LNCaP clone FGC (cell line): Measurements from ENCODE around the gene PTPN2.

Source experiments
- DNase-seq: peaks from one replicate; pipeline ENCODE4 v3.0.0-alpha.2; 2011; ENCODE audit warnings: low read depth
- H3K4me3 ChIP-seq: 2 replicates; pipeline ENCODE4 v1.5.1; 2011; ENCODE audit warnings: mild to moderate bottlenecking, low read depth, low read length, control low read depth
- CTCF ChIP-seq: IDR thresholded peaks from 2 replicates; pipeline ENCODE4 v1.5.1; 2012; ENCODE audit warnings: mild to moderate bottlenecking; ENCODE audit not compliant: control insufficient read depth, insufficient read depth; ENCODE audit errors: extremely low read depth

PTPN2 gene

DNA sequence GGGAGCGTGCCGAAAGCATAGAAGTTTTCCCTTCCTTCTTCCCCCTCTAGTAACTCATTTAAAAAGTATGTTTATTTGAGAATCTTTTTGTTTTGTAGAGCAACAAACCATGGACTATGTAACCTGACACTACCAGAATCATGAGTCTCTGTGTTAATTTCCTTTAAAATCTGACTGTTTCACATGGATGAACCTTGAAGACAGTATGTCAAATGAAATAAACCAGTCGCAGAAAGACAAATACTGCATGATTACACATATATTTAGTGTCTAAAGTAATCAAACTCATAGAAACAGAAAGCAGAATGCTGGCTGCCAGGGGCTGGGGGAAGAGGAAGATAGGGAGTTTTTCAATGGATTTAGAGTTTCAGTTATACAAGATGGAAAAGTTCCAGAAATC lies 32.3 kb downstream of the PTPN2 start:
- DNase-seq, result no peak
- H3K4me3 ChIP-seq, result no peak overlapping the region
- no peak for TF ChIP-seq CTCF

- DNase-seq, result peak; percentile 74
- no peak for TF ChIP-seq CTCF
- no peak overlapping the region for H3K4me3 ChIP-seq
These were observed 34.5 kb downstream of the PTPN2 start for GRCh38 chr18:12849548-12849947.

- no peak for TF ChIP-seq CTCF
- no peak overlapping the region for H3K4me3 ChIP-seq
- no peak for DNase-seq
These were observed 35.6 kb downstream of the PTPN2 start for GRCh38 chr18:12848405-12848804.

GRCh38 chr18:12844391-12844790 lies 39.6 kb downstream of the PTPN2 start:
- no peak for TF ChIP-seq CTCF
- H3K4me3 ChIP-seq, result no peak overlapping the region

DNA sequence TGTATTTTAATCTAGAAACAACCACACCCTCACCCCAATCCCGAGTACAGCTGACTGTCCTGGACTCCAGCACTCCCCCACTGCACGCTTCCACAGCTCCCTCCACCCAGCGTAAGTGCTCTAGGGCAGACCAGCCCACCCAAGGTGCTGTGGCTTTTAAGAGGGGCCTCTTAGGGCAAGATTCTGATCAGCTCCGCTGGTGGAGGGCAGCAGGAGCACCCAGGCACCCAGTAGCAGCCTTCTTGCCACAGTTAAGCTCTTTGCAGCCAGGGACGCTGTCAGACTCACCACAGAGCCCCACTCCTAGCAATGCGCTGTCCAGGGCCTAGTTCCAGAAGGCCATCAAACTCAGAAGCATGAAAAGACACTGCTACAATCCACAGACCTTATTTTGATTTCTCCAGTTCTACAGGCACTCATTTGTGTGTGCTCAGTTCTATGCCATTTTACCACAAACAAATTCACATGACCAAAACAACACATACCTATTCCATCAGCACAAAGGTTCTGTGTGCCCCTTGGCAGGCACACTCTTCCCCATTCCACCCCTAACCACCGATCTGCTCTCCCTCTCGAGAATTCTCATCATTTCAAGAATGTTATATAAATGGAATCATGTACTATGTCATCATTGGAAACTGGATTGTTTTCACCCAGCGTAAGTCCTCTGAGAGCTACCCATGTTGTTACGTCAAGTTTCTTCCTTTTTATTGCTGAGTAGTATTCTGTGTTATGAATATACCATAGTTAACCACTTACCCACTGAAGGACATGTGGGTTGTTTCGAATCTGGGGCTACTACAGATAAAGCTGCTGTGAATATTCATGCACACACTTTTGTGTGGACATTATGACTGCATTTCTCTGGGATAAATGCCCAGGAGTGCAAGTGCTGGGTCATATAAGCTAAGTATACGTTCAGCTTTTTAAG lies 40.4 kb downstream of the PTPN2 start:
- no peak for TF ChIP-seq CTCF
- no peak for DNase-seq

More at GRCh38 chr18:12844391-12844790, 39.6 kb downstream of the PTPN2 start:
- DNase-seq, result no peak

GRCh38 chr18:12842459-12843380 lies 41.3 kb downstream of the PTPN2 start:
- H3K4me3 ChIP-seq, result no peak overlapping the region
- TF ChIP-seq CTCF, result no peak
- no peak for DNase-seq

More for the DNA sequence above, 40.4 kb downstream of the PTPN2 start:
- H3K4me3 ChIP-seq, result no peak overlapping the region
